ENCODE results near the gene RASSF7.

GRCh38 chr11:538431-539051 lies 22.2 kb upstream of the RASSF7 start:
- TF ChIP-seq, protein P1, sequence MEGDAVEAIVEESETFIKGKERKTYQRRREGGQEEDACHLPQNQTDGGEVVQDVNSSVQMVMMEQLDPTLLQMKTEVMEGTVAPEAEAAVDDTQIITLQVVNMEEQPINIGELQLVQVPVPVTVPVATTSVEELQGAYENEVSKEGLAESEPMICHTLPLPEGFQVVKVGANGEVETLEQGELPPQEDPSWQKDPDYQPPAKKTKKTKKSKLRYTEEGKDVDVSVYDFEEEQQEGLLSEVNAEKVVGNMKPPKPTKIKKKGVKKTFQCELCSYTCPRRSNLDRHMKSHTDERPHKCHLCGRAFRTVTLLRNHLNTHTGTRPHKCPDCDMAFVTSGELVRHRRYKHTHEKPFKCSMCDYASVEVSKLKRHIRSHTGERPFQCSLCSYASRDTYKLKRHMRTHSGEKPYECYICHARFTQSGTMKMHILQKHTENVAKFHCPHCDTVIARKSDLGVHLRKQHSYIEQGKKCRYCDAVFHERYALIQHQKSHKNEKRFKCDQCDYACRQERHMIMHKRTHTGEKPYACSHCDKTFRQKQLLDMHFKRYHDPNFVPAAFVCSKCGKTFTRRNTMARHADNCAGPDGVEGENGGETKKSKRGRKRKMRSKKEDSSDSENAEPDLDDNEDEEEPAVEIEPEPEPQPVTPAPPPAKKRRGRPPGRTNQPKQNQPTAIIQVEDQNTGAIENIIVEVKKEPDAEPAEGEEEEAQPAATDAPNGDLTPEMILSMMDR (IDR thresholded peaks at IDR 0.05; ENCODE audit: insufficient read depth, low read depth, low read length), result no peak
- no peak for TF ChIP-seq EZH2 (IDR thresholded peaks at IDR 0.05; ENCODE audit: insufficient read depth, low read length)
